K562 treated with DMSO at 1 percent for 4 hours (cell line): ENCODE data around the gene ALPI. TPM values are rescaled to one million over a fixed set of nuclear protein-coding genes. Genes with fewer than 3 reads are reported as not detected.

Experiments
- total RNA-seq: library from RNA; unstranded; fragments of 300-600 nt; gene quantifications from 2 replicates; pipeline ENCODE4 v1.2.3, GENCODE V29; 2022; ENCODE audit not compliant: insufficient read depth

ALPI gene
- not detected in 2 replicates for total RNA-seq

GRCh38 chr2:232455426-232456255, at the start of gene ALPI:
Gene ALPI, plus strand, starts transcription at chr2:232456153. Its CDS starts 47 bp downstream, at chr2:232456200.

GRCh38 chr2:232406556-232407310, 49.2 kb upstream of the ALPI start, which contains the start of gene ALPG:
Gene ALPG, plus strand, starts transcription at chr2:232406844. Its CDS starts 51 bp downstream, at chr2:232406895.

GRCh38 chr2:232487385-232488096, 31.6 kb downstream of the ALPI start, which contains the start of gene ECEL1:
Gene ECEL1, minus strand, starts transcription at chr2:232487834. Its CDS starts 1,181 bp downstream, at chr2:232486653.

Other genes starting within 250 kb of the ALPI start
- gene ALPP, start 77.4 kb upstream of the ALPI start, total RNA-seq: not detected in 2 replicates
- not detected in 2 replicates for gene ALPG, start 49.3 kb upstream of the ALPI start, total RNA-seq
- not detected in 2 replicates for gene ECEL1, start 31.7 kb downstream of the ALPI start, total RNA-seq
- not detected in 2 replicates for gene PRSS56, start 64.2 kb downstream of the ALPI start, total RNA-seq
- gene CHRND, start 70.0 kb downstream of the ALPI start, total RNA-seq: not detected in 2 replicates
- gene CHRNG, start 83.5 kb downstream of the ALPI start, total RNA-seq: not detected in 2 replicates
- gene TIGD1, start 94.4 kb downstream of the ALPI start, total RNA-seq: 1.9 TPM in 2 replicates
- 46.7 and 52.0 TPM in 2 replicates for gene EIF4E2, start 94.5 kb downstream of the ALPI start, total RNA-seq
- gene EFHD1, start 177.5 kb downstream of the ALPI start, total RNA-seq: 10.8 and 20.4 TPM in 2 replicates
- gene GIGYF2, start 241.2 kb downstream of the ALPI start, total RNA-seq: 17.6 and 19.1 TPM in 2 replicates